PFSK-1 (cell line): ENCODE data around the gene CELSR1.

ENCODE experiments used
- FOXP2 ChIP-seq: optimal IDR thresholded peaks from 2 replicates; pipeline ENCODE3; 2011; ENCODE audit warnings: borderline replicate concordance, control low read depth, inconsistent platforms; ENCODE audit not compliant: insufficient read depth; ENCODE audit errors: extremely low read length, extremely low read depth
- POLR2AphosphoS5 ChIP-seq: IDR thresholded peaks from 2 replicates; pipeline ENCODE4 v1.6.1; 2012; ENCODE audit warnings: low read depth, mild to moderate bottlenecking, control low read depth, low read length, moderate library complexity
- TAF1 ChIP-seq: IDR thresholded peaks from 2 replicates; pipeline ENCODE4 v1.6.1; 2012; ENCODE audit warnings: low read length, control low read depth, borderline replicate concordance; ENCODE audit not compliant: insufficient read depth
- TF ChIP-seq, protein P1 (sequence below), 2 experiments: IDR thresholded peaks; 2 replicates each; pipeline versions ENCODE4 v1.6.1 to v1.8.0; 2011 to 2012; ENCODE audit warnings: low read depth in 2 of 2, low read length in 2 of 2, control low read depth in 1 of 2, inconsistent platforms in 1 of 2, mild to moderate bottlenecking in 1 of 2, moderate library complexity in 1 of 2; ENCODE audit not compliant: insufficient read depth in 1 of 2

DNA sequence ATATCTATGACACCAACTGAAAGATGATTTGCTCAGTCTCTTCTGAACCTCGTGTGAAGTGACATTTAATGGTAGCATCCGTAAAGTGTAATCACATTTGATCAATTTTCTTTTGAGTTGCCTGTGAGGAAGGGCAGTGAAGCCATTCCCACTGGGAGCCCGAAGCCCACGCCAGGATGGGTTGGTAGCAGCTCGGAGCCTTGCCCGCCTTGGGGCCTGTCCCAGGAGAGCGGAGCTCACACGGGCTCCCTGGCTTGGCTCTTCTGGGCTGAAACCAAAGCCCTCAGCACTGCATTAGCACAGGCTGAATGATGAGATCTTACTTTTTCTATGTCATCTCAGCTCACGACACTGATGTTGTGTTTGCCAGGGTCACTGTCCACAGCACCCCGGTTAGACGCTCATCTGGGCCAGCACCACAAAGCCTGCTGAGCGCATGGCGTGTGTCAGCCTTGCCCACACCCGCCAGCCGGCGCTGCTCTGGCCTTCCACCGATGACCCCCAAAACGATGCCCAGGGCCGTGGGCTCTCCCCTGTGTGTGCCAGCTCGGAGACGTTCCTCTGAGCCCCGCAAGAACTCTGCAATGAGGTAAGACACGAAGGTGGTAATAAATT is 211.2 kb downstream of the CELSR1 start:
- no peak for TF ChIP-seq POLR2AphosphoS5
- TF ChIP-seq FOXP2: no peak
- TF ChIP-seq, protein P1, sequence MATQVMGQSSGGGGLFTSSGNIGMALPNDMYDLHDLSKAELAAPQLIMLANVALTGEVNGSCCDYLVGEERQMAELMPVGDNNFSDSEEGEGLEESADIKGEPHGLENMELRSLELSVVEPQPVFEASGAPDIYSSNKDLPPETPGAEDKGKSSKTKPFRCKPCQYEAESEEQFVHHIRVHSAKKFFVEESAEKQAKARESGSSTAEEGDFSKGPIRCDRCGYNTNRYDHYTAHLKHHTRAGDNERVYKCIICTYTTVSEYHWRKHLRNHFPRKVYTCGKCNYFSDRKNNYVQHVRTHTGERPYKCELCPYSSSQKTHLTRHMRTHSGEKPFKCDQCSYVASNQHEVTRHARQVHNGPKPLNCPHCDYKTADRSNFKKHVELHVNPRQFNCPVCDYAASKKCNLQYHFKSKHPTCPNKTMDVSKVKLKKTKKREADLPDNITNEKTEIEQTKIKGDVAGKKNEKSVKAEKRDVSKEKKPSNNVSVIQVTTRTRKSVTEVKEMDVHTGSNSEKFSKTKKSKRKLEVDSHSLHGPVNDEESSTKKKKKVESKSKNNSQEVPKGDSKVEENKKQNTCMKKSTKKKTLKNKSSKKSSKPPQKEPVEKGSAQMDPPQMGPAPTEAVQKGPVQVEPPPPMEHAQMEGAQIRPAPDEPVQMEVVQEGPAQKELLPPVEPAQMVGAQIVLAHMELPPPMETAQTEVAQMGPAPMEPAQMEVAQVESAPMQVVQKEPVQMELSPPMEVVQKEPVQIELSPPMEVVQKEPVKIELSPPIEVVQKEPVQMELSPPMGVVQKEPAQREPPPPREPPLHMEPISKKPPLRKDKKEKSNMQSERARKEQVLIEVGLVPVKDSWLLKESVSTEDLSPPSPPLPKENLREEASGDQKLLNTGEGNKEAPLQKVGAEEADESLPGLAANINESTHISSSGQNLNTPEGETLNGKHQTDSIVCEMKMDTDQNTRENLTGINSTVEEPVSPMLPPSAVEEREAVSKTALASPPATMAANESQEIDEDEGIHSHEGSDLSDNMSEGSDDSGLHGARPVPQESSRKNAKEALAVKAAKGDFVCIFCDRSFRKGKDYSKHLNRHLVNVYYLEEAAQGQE (IDR thresholded peaks at IDR 0.05; ENCODE audit: insufficient read depth in 1 of 2, low read depth in 2 of 2, low read length in 2 of 2): no peak
- no peak for TF ChIP-seq TAF1
